ENCODE results near the gene USP17L11.
"Not testable (repeated sequence)": the region's sequence is repeated elsewhere in the genome, so short reads cannot be mapped to it uniquely, and the experiment has no call there.

USP17L11 gene

GRCh38 chr4:9215105-9215504 lies at the start of gene USP17L11:
USP17L11 (plus strand) TSS chr4:9215405; CDS start chr4:9215405, 0 bp downstream.
- DNase-seq, result not testable (repeated sequence)

GRCh38 chr4:9165990-9166389 lies 49.2 kb upstream of the USP17L11 start:
- DNase-seq, result not testable (repeated sequence)

DNA sequence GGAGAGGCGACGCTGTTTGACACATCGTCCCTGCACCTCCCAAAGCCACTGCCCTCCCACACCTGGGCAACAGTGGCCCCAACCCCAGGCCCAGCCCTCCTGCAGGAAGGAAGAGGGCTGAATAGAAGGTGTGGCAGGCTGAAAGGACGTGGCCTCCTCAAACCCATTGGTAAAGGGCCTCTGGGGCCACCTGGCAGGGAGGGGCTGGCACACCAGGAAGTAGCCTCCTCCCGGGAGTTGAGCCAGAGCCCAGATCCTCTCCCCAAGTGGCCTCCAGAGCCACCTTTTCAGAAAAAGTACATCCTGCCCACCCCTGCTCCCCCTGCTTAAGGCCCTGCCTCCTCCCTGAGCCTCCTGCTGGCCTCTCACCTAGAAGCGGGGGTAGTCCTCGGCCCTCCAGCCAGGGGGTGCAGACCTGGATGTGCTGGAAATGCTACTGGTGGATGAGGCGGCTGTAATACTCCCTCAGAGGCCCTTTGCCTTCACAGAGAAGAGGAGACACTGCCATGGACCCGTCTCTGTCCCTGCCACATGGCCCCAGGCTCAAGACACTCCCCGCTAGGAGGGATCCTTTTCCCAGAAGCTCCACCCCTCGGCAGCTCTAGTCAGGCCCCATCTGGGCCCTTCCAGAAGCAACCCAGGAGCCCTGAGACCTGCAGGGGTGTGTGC lies 45.3 kb upstream of the USP17L11 start, which contains the start of gene FAM90A26:
TSS of gene FAM90A26 (plus strand) at position 619 of the 669 bp plus-strand sequence. CDS start 2,764 bp downstream, outside the sequence.
- not testable (repeated sequence) for DNase-seq

DNA sequence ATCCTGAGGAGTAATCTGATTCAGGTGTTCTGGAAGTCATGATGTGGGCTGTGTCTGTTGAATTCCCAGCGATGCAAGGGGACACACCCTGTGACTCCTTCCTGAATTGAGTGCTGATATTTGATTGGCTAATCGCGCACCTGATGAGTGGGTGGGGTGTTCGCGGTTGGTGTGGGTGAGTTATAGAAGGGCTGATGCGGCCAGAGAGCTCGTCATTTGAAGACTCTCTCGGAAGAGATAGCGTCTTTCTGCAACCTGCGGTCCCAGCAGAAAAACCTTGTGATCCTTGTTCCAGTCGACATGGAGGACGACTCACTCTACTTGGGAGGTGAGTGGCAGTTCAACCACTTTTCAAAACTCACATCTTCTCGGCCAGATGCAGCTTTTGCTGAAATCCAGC lies 4.8 kb upstream of the USP17L11 start, which contains the start of gene USP17L10:
TSS of gene USP17L10 (plus strand) at position 301 of the 400 bp plus-strand sequence. CDS start at position 301, 0 bp downstream.
- not testable (repeated sequence) for DNase-seq

- not testable (repeated sequence) for DNase-seq
Observed at GRCh38 chr4:9214701-9215100, 504 bp upstream of the USP17L11 start.

GRCh38 chr4:9219852-9220251 lies 4.6 kb downstream of the USP17L11 start, which contains the start of gene USP17L12:
USP17L12 (plus strand) TSS chr4:9220152; CDS start chr4:9220152, 0 bp downstream.
- DNase-seq, result not testable (repeated sequence)

DNA sequence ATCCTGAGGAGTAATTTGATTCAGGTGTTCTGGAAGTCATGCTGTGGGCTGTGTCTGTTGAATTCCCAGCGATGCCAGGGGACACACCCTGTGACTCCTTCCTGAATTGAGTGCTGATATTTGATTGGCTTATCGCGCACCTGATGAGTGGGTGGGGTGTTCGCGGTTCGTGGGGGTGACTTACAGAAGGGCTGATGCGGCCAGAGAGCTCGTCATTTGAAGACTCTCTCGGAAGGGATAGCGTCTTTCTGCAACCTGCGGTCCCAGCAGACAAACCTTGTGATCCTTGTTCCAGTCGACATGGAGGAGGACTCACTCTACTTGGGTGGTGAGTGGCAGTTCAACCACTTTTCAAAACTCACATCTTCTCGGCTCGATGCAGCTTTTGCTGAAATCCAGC lies 9.4 kb downstream of the USP17L11 start, which contains the start of gene USP17L13:
TSS of gene USP17L13 (plus strand) at position 301 of the 400 bp plus-strand sequence. CDS start at position 301, 0 bp downstream.
- not testable (repeated sequence) for DNase-seq

DNA sequence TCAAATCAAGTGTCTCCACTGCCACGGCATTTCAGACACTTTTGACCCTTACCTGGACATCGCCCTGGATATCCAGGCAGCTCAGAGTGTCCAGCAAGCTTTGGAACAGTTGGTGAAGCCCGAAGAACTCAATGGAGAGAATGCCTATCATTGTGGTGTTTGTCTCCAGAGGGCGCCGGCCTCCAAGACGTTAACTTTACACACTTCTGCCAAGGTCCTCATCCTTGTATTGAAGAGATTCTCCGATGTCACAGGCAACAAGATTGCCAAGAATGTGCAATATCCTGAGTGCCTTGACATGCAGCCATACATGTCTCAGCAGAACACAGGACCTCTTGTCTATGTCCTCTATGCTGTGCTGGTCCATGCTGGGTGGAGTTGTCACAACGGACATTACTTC lies 15.0 kb downstream of the USP17L11 start:
- not testable (repeated sequence) for DNase-seq

DNA sequence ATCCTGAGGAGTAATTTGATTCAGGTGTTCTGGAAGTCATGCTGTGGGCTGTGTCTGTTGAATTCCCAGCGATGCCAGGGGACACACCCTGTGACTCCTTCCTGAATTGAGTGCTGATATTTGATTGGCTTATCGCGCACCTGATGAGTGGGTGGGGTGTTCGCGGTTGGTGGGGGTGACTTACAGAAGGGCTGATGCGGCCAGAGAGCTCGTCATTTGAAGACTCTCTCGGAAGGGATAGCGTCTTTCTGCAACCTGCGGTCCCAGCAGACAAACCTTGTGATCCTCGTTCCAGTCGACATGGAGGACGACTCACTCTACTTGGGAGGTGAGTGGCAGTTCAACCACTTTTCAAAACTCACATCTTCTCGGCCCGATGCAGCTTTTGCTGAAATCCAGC lies 18.9 kb downstream of the USP17L11 start, which contains the start of gene USP17L15:
TSS of gene USP17L15 (plus strand) at position 301 of the 400 bp plus-strand sequence. CDS start at position 301, 0 bp downstream.
- DNase-seq, result not testable (repeated sequence)

DNA sequence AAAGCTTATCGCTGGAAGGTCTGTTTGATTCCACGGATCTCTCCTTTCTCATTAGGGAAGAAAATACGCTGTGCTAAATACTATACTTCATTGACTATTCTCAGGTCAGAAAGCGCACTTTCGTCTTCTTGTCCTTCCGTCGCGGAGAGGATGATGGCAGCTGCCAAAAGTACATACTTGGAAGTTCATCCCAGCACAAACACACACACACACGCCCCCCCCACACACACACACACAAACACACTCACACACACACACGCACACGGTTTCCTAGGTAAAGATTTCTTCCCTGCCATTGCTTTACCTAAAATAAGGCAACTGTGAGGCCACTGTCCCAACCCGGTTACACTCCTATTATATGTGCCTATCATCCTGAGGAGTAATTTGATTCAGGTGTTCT lies 23.3 kb downstream of the USP17L11 start:
- not testable (repeated sequence) for DNase-seq

GRCh38 chr4:9243579-9243978 lies 28.4 kb downstream of the USP17L11 start, which contains the start of gene USP17L17:
USP17L17 (plus strand) TSS chr4:9243879; CDS start chr4:9243879, 0 bp downstream.
- not testable (repeated sequence) for DNase-seq

DNA sequence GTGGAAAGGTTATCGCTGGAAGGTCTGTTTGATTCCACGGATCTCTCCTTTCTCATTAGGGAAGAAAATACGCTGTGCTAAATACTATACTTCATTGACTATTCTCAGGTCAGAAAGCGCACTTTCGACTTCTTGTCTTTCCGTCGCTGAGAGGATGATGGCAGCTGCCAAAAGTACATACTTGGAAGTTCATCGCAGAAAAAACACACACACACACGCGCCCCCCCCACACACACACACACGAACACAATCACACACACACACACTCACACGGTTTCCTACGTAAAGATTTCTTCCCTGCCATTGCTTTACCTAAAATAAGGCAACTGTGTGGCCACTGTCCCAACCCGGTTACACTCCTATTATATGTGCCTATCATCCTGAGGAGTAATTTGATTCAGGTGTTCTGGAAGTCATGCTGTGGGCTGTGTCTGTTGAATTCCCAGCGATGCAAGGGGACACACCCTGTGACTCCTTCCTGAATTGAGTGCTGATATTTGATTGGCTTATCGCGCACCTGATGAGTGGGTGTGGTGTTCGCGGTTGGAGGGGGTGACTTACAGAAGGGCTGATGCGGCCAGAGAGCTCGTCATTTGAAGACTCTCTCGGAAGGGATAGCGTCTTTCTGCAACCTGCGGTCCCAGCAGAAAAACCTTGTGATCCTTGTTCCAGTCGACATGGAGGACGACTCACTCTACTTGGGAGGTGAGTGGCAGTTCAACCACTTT lies 32.9 kb downstream of the USP17L11 start, which contains the start of gene USP17L18:
TSS of gene USP17L18 (plus strand) at position 678 of the 728 bp plus-strand sequence. CDS start at position 678, 0 bp downstream.
- not testable (repeated sequence) for DNase-seq

- not testable (repeated sequence) for DNase-seq
Observed at GRCh38 chr4:9253078-9253477, 37.9 kb downstream of the USP17L11 start, which contains the start of gene USP17L19. USP17L19 (plus strand) TSS chr4:9253378; CDS start chr4:9253378, 0 bp downstream.

GRCh38 chr4:9257824-9258223 lies 42.6 kb downstream of the USP17L11 start, which contains the start of gene USP17L20:
USP17L20 (plus strand) TSS chr4:9258124; CDS start chr4:9258124, 0 bp downstream.
- DNase-seq, result not testable (repeated sequence)

GRCh38 chr4:9262572-9262971 lies 47.4 kb downstream of the USP17L11 start, which contains the start of gene USP17L21:
USP17L21 (plus strand) TSS chr4:9262872; CDS start chr4:9262872, 0 bp downstream.
- DNase-seq, result not testable (repeated sequence)
